Sciatic nerve (tissue), 2 donors: ENCODE measurements around the gene PEX5L. TPM values are rescaled to one million over a fixed set of nuclear protein-coding genes. Genes with fewer than 3 reads are reported as not detected.

Experiments
- ATAC-seq: fragments of 200-7000 bp; cut with Tn5 transposase; one replicate; pipeline ENCODE4 v1.9.1; 2020; ENCODE audit warnings: mild to moderate bottlenecking, moderate library complexity
- DNase-seq: peaks from one replicate; pipeline ENCODE4 v3.0.0-alpha.2; 2020; ENCODE audit warnings: low spot score
- intact Hi-C: fragments of 100-400 bp; cut with DNase I; formaldehyde crosslinking; loops from one replicate; pipeline ENCODE4 v1.14.2; 2022
- total RNA-seq: library from RNA; stranded (reverse); fragmentation: NEBNext Ultra II Directional; extraction: Animal tissue kit (Norgen Biotek cat#: 25700); gene quantifications from one replicate; pipeline ENCODE4 v1.2.1, GENCODE V29; 2021
- donor health status: DM: no; HTN: no; CAD: no.
- donor health status: DM: no; HTN: no; CAD: no.

The PEX5L gene
- total RNA-seq, 1 donor from 2014 or later, result 70.6 TPM

DNA sequence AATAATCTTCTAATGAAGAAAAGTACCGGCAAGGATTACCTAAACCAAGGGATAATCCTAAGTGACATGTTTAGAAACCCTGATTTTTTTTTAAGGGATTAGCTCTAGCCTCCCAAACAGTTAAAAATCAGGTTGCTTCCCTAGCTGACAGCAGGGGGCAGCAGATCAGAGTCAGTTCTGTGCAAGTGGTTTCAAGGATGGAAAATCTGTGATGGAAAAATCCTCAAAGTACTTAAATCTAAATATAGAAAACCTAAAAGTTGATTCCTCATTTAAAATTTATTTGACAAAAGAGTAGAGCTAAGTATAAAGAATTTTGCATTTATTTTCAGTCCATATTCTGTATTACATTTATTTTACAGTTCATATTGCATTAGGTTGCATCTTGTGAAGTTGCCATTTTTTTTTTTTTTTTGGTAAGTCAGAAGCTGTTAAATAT lies 107.6 kb downstream of the PEX5L start:
- ATAC-seq (peak; percentile 53), DNase-seq (peak; percentile 76)
- intact Hi-C loops, result no loop called here

DNA sequence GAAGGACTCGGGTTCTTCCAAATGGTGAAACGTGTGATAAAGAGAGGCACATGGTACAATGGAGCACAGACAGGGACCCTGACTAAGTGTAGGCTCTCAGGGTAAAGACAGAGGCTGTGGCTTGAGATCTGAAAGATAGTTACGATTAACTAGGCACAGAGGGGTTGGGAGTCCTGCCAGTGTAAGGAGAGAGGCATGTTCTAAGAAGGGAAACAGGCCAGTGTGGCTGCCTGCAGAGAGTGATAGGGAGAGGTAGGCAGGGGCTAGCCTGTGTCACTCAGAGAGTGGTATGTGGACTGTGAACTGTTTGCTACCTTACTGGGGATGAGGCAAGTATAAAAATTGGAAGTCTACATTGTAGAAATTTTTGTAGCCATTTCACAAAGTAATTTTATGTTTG lies 109.5 kb downstream of the PEX5L start:
- intact Hi-C loops, result no loop called here
- ATAC-seq (no peak), DNase-seq (no peak)

DNA sequence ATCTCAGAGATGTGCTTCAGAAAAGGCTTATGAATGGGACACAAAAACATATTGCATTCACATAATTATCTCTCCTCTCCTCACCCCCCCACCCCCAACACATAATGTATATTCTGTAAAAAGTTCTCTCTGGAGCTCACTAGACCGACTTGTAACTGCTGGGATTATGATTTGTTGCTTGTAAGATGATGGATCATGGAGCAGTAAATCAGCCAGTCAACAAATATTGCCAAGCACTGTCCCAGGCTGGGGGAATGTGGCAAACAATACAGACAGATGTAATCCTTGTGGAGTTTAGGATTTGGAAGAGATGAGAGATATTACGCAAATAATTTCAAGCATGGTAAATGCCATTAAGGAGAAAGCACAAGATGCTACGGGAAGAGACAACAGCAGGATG lies 114.8 kb downstream of the PEX5L start:
- intact Hi-C loops, result no loop called here
- no peak for ATAC-seq

DNA sequence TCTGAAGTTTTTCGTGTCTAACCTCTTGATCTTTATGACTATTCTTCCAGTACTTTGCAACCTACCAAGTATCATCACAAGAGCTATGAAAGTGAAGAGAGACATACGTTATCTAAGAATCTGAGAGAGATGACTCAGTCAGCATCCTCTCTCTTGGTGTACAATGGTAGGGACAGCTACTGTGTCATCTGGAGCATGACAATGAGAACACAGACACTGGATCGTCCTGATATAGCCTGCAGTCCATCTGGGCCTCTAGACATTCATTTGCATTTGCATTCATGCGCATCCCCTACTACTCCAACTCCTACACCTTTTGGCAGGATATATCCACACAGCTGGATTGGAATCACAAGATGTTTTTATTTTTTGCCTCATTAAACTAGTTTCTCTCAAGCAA lies 115.2 kb downstream of the PEX5L start:
- intact Hi-C loops, result no loop called here
- ATAC-seq, result no peak

More for the DNA sequence above, 114.8 kb downstream of the PEX5L start:
- DNase-seq, result no peak

DNA sequence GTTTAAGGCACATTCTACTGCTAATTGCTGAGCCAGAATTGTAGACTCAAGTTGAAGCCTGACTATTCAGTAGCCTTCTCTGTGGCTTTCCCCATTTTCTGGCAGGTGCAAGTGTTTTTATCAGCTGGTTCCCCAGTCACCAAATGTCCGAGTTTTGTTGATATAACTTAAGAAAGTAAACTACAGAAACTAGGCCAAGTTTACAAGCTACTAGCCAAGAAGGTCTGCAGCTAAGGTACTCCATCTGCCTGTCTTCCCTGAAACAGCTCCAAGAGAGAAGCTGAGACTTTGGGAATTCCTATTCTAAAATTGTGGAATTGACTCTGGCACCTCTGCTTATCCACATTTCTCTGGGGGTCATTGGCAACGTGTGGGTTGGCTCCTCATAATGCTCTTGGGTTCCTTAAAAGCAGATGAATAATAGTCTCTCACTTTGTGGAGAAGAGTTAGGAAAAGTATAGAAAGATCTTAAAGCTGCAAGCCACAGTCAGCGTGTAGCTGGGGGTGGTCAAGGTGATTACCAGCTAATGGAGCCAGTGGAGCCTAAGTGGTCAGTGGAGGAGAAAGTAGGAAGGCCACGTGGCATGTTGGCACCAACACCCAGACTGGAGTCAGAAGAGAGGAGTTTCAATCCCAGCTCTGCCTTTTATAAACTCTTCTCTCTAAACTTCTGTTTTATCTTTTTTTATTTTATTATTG lies 128.8 kb downstream of the PEX5L start:
- DNase-seq (no peak), ATAC-seq (no peak)
- intact Hi-C loops, result no loop called here

More for the DNA sequence above, 115.2 kb downstream of the PEX5L start:
- no peak for DNase-seq

DNA sequence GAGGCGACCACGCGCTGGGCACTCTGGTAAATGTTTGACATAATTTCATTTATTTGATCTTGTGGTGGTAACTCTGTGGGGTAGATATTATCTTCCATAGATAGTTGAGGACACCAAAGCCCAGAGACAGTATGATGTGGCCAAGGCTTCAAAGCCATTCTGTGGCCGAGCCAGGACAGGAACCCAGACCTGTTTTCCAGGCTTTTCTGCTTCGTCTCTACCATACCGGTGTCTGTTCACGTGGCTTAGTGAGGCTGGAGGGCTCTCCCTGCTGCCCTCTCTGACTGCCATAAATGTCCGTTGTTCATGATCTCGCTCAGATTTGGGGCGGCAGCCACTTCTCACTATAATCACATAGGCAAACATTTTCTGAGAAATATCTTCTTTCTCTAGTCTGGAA lies 134.7 kb downstream of the PEX5L start:
- intact Hi-C loops, result no loop called here
- no peak for ATAC-seq
- DNase-seq, result no peak

DNA sequence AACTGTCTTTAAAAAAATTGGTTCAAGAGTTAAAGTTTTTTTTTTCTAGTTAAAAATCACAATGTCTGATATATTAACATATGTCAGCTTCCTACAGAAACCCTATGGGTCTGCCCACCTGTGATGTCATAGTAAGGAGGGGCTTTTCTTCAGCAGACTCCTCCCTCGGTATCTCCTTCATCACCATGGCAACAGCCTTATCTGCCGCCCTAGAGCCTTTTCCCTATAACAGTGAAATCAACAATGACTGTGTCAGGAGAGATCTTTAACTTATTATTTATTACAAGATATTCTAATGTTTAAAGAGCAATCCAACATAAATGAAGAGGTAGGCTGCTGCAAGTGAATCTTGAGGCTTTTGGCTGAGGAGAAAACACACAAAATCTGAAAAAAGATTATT lies 138.7 kb downstream of the PEX5L start:
- no peak for DNase-seq
- intact Hi-C loops, result no loop called here
- ATAC-seq, result no peak

DNA sequence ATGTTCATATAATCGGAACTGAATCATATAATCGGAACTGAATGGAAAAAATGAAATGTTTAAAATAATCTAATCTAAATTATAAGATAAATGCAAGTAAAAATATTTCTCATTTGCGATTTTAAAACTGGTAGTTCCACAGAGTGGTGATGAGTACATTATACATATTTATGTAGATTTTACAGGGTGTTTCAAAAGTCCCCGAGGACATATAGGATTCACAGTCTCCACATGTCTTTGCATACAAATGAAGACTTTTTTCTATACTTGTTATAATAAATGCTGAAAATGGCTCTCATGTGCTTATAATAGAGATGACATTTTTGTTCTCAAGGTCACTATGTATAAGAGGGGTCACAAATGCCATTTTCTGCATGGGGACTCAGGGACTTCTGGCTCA lies 139.5 kb downstream of the PEX5L start:
- DNase-seq, result no peak
- no peak for ATAC-seq
- intact Hi-C loops, result no loop called here

DNA sequence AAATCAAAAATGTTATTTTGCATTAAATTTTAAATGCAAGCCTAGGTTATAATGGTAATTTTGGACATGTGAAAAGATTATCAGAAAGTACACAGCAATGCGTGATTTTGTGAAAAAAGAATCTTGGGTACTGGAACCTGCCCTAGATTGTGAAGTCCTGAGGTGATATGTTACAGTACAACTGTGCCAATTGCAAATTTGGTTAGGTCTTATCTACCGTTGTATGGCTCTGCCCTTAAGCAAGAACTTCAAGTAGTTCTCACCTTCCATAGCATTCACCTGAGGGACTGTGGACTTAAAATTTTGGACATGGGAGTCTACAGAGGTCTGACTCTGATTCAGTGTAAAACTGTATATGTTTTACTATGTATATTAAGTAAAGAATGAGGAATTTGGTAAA lies 140.2 kb downstream of the PEX5L start:
- no peak for DNase-seq
- intact Hi-C loops, result no loop called here
- no peak for ATAC-seq

DNA sequence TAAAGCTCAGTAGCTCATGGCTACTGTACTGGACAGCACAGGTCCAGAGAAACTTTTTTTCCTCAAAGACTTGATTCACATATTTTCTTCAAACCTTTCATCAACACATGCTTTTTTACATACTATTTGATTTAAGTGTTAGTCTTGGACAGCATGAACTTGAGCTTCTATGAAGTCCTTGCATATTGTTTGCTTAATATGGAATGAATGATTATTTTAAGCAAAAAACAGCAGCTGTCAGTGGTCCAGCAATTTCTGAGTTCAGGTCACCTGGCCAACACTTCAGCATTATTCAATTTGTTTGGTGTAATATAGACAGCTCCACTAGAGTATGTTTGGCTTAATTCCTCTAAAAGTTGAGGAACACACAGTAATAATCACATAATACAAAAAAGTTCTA lies 141.4 kb downstream of the PEX5L start:
- intact Hi-C loops, result no loop called here
- ATAC-seq, result no peak
- DNase-seq, result no peak

DNA sequence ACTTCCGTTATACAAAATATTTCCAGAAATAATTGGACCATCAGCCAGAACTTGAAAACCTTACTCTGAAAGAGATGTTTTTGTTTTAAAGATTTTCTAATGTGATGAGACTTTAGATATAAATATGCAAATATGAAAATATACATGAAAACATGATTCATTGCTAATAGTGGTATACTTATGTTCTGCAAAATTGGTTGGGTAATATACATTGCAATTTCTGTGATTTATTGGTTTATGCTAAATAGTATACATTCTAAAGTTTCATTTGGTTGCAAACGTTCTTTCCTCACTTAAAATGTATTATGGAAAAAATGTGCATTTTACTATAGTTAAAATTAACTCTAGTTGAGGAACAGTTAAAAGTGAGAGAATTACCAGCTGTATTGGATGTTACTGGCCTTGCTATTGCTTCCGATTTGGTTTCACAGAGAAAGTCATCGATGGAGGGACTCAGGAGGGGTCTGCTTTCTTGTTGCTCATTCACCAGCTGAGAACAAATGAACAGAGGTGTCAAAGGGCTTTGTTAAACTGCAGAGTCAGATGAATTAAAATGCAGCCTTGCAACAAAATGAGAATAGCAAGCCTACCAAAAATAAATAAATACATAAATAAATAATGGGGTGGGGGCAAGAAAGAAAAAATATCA lies 149.3 kb downstream of the PEX5L start:
- DNase-seq (no peak), ATAC-seq (no peak)
- intact Hi-C loops, result no loop called here

DNA sequence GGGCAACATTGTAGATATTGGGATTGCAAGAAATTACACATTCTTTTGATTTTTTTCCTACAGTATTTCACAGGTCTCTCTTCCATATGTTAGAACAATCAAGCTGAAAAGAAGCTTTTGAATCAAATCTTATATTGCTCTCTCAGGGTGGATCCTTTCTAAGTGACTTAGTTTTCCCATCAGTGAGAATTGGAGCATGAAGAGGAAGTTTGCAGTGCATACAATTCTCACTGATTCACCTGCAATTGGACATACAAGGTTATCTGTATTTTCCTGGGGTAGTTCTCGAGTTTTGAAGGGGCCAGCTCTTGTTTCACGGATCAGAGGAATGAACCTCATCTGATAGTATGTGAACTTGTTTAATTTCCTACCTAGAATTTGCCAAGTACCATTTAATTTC lies 150.8 kb downstream of the PEX5L start:
- DNase-seq (no peak), ATAC-seq (no peak)
- intact Hi-C loops, result no loop called here

DNA sequence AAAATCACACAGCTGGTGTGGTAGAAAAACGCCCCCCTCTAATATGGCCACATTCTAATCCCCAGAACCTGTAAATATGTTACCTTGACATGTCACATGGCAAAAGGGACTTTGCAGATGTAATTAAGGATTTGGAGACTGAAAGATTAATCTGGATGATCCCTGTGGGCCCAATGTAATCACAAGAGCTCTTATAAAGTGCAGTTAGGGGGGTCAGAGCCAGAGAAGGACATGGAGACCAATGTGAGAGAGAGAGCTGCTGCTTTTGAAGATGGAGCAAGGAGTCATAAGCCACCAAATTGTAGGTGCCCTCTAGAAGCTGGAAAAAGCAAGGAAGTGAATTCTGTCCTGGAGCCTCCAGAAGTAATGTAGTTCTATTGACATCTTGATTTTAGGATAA lies 152.6 kb downstream of the PEX5L start:
- DNase-seq (no peak), ATAC-seq (no peak)
- intact Hi-C loops, result no loop called here

DNA sequence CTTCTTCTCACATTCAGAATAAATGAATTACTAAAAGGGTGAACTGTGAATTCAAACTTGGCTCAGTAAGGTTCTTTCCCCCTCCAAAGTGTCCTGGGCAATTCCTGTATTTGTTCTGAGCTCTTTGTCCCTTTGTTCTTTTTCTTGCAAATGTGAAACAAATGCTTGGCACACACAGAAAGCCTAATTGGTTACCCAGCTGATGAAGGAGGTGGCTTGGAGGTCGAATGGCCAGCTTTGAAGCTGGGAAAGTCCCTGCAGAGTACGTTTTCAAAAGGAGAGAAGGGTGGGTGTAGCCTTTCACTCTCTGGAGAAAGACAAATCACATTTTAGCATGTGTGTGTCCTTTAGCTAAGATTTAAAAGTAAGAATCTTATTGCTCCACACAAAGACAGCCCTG lies 154.4 kb downstream of the PEX5L start:
- ATAC-seq (no peak), DNase-seq (no peak)
- intact Hi-C loops, result no loop called here

DNA sequence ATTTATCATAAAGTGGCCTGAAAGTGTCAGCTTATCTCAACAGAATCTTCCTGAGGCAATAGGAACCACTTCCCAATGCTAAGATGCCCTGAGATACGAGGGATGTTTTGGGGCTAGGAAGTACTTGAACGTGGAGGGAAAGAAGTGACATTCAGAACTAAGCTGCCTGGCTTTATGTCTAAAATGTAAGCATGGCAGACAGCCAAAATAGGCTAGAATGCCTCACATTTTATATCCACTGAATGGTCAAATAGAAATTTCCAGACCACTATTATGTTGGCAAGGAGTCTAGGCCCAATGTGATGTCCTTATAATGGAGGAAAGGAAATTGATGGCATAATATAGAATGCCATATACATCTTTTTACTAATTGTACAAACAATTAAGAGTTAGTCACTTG lies 154.9 kb downstream of the PEX5L start:
- ATAC-seq, result no peak

DNA sequence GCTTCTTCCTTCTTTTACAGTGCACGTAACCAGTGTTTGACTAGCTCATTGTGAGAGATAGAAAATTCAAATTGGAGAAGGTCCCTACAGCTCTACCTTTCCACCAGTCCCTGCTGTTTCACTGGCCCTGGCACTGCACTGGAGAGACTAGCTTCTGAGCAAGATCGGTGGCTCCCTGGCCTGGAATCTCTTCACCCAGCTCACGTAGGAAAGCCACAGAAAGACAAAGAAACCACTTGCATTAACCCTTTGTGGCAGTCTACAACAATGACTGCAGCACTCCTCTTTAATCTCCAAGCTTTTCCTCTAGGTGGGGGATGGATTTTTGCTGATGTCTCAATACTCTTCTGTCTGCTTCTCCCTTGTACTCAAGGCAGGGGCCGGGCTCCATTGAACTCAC lies 155.9 kb downstream of the PEX5L start:
- ATAC-seq (no peak), DNase-seq (no peak)
- intact Hi-C loops, result no loop called here

More for the DNA sequence above, 154.9 kb downstream of the PEX5L start:
- intact Hi-C loops, result no loop called here
- no peak for DNase-seq

DNA sequence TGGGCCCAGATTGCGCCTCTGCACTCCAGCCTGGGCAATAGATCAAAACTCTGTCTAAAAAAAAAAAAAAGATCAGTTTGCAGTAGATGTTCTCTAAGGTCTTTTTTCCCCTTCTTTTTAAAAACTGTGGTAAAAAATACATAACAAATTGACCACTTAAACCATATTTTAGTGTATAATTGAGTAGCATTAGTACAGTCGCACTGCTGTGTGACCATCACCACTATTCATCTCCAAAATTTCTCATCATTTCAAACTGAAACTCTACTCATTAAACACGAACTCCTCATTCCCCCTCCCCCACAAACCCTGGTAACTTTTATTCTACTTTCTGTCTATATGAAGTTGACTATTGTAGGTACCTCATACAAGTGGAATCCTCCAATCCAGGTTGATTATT lies 160.3 kb downstream of the PEX5L start:
- intact Hi-C loops, result no loop called here
- DNase-seq (no peak), ATAC-seq (no peak)

DNA sequence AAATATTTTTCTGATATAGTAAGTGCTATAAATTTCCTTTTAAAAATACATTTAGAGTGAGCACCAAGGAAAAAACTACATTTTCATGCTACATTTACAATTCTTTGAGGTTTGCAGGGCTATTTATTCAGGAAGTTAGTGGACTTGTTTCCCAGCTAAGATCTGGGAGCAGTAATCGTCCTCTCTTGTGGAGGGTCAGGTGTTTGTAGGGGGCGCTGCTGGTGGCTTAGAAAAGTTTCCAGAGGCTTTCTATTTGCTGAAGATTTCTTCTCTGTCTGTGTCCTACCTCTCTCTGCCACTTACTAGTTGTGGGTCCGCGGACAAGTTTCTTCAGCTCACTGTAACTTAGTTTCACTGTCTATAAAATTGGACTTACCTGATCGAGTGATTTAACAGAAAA lies 163.9 kb downstream of the PEX5L start:
- ATAC-seq (no peak), DNase-seq (no peak)
- intact Hi-C loops, result no loop called here

DNA sequence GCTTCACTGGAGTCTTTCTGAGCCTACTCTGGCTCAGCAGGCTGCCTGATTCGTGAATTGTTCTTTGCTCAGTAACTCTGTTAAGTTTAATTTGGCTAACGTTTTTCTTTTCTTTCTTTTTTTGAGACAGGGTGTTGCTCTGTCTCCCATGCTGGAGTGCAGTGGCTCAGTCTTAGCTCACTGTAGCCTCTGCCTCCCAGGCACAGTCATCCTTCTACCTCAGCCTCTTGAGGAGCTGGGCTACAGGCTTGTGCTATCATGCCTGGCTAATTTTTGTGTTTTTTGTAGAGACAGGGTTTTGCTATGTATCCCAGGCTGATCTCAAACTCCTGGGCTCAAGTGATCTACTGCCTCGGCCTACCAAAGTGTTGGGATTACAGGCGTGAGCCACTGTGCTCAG lies 165.0 kb downstream of the PEX5L start:
- no peak for ATAC-seq
- intact Hi-C loops, result no loop called here
- no peak for DNase-seq

DNA sequence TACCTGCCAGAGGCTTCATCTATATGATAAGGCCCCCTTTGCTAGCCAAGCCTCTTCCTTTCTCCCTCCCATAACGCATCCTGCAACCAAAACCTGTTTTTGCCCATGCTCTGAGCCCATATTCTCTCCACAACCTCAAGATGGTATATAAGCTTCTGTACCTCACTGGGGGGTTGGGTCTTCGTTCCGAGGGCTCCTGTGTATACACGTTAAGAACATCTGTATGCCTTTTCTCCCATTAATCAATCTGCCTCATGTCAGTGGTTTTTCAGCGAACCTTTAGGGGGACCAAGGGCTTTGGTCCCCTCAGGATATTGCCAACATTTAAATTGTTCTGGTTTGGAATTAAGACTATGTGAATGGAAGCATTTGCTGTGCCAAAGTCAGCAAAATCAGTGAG lies 168.0 kb downstream of the PEX5L start:
- DNase-seq (no peak), ATAC-seq (no peak)
- intact Hi-C loops, result no loop called here

DNA sequence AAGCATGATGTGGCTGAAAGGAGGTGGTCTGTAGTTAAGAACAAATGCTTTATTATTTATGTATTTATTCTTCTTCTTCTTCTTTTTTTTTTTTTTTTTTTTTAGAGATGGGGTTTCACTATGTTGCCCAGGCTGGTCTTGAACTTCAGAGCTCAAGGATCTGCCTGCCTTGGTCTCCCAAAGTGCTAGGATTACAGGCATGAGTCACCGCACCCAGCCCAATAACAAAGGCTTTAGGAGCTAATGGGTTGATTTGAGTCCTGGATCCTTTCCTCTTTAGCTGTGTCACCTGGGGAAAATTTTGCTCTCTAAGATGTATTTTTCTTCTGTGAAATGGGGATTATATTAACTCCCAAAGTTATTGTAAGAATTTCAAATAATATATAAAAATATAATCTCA lies 168.8 kb downstream of the PEX5L start:
- ATAC-seq, result no peak

More for the DNA sequence above, 168.8 kb downstream of the PEX5L start:
- intact Hi-C loops, result no loop called here
- DNase-seq, result no peak
